ENCODE measurements around the gene SLC28A1. TPM values are rescaled to one million over a fixed set of nuclear protein-coding genes. Genes with fewer than 3 reads are reported as not detected.

SLC28A1 gene
- total RNA-seq, 1 donor from 2014 or later = not detected

- no peaks in the 10 kb centered on the region for H3K4me1 Mint-ChIP-seq (ENCODE audit: low read depth, unreplicated experiment)
- no peak for FAIRE-seq
- no peak overlapping the region for H2AFZ ChIP-seq (ENCODE audit: low read depth, low read length)
Observed at GRCh38 chr15:84868037-84868880, 16.2 kb upstream of the SLC28A1 start.

GRCh38 chr15:84869510-84869909 lies 15.0 kb upstream of the SLC28A1 start:
- Histone ChIP-seq H3K4me2 (ENCODE audit: low read length) (no peak overlapping the region), H3K9ac (ENCODE audit: low read length) (no peak overlapping the region), H3K36me3 (ENCODE audit: insufficient read depth, low read length) (no peaks in the 10 kb centered on the region), H3K4me3 (ENCODE audit: insufficient read depth, low read depth, low read length) (no peak overlapping the region), H3K9me3 (ENCODE audit: insufficient read depth, low read depth, low read length) (no peaks in the 10 kb centered on the region), H2AFZ (ENCODE audit: low read depth, low read length) (no peak overlapping the region), H3K27ac (ENCODE audit: low read depth, low read length) (no peak overlapping the region), H3K27me3 (ENCODE audit: insufficient read depth, low read length) (no peaks in the 10 kb centered on the region), H4K20me1 (ENCODE audit: insufficient read depth, low read length) (no peaks in the 10 kb centered on the region), H3K79me2 (ENCODE audit: insufficient read depth, low read length) (no peaks in the 10 kb centered on the region), H3K4me1 (ENCODE audit: insufficient read depth, low read length) (no peaks in the 10 kb centered on the region)
- no peak overlapping the region for H3K4me3 Mint-ChIP-seq (ENCODE audit: unreplicated experiment)
- H3K27ac Mint-ChIP-seq (ENCODE audit: unreplicated experiment) = no peak overlapping the region
- DNase-seq (ENCODE audit: low read depth) (no peak), FAIRE-seq (no peak)
- peaks cover 21% of the 10 kb centered on the region for H3K36me3 Mint-ChIP-seq (ENCODE audit: low read depth, unreplicated experiment)
- no peak for TF ChIP-seq EZH2 (IDR thresholded peaks at IDR 0.05; ENCODE audit: insufficient read depth, low read length)
- TF ChIP-seq CTCF (IDR thresholded peaks at IDR 0.05; ENCODE audit: insufficient read depth, low read depth, low read length) = no peak
- H3K4me1 Mint-ChIP-seq (ENCODE audit: low read depth, unreplicated experiment) = no peaks in the 10 kb centered on the region
- H3K27me3 Mint-ChIP-seq (ENCODE audit: low read depth, unreplicated experiment) = peaks cover 17% of the 10 kb centered on the region
- no peaks in the 10 kb centered on the region for H3K9me3 Mint-ChIP-seq (ENCODE audit: unreplicated experiment)

More at GRCh38 chr15:84868037-84868880, 16.2 kb upstream of the SLC28A1 start:
- Histone ChIP-seq H3K9me3 (ENCODE audit: insufficient read depth, low read depth, low read length) (no peaks in the 10 kb centered on the region), H3K27ac (ENCODE audit: low read depth, low read length) (no peak overlapping the region), H3K4me2 (ENCODE audit: low read length) (no peak overlapping the region), H3K36me3 (ENCODE audit: insufficient read depth, low read length) (no peaks in the 10 kb centered on the region), H3K4me3 (ENCODE audit: insufficient read depth, low read depth, low read length) (no peak overlapping the region), H3K27me3 (ENCODE audit: insufficient read depth, low read length) (no peaks in the 10 kb centered on the region), H4K20me1 (ENCODE audit: insufficient read depth, low read length) (no peaks in the 10 kb centered on the region), H3K4me1 (ENCODE audit: insufficient read depth, low read length) (no peaks in the 10 kb centered on the region), H3K9ac (ENCODE audit: low read length) (no peak overlapping the region), H3K79me2 (ENCODE audit: insufficient read depth, low read length) (no peaks in the 10 kb centered on the region)
- H3K36me3 Mint-ChIP-seq (ENCODE audit: low read depth, unreplicated experiment) = peaks cover 21% of the 10 kb centered on the region
- no peaks in the 10 kb centered on the region for H3K9me3 Mint-ChIP-seq (ENCODE audit: unreplicated experiment)
- no peak for DNase-seq (ENCODE audit: low read depth)
- TF ChIP-seq EZH2 (IDR thresholded peaks at IDR 0.05; ENCODE audit: insufficient read depth, low read length) (no peak), CTCF (IDR thresholded peaks at IDR 0.05; ENCODE audit: insufficient read depth, low read depth, low read length) (no peak)
- no peak overlapping the region for H3K27ac Mint-ChIP-seq (ENCODE audit: unreplicated experiment)
- peaks cover 16% of the 10 kb centered on the region for H3K27me3 Mint-ChIP-seq (ENCODE audit: low read depth, unreplicated experiment)
- no peak overlapping the region for H3K4me3 Mint-ChIP-seq (ENCODE audit: unreplicated experiment)

- no peak overlapping the region for H3K4me3 Mint-ChIP-seq (ENCODE audit: unreplicated experiment)
- H3K36me3 Mint-ChIP-seq (ENCODE audit: low read depth, unreplicated experiment) = peaks cover 21% of the 10 kb centered on the region
Observed at GRCh38 chr15:84871428-84871985, 13.0 kb upstream of the SLC28A1 start.

More at GRCh38 chr15:84871428-84871985, 13.0 kb upstream of the SLC28A1 start:
- no peak overlapping the region for H3K27ac Mint-ChIP-seq (ENCODE audit: unreplicated experiment)
- H3K27me3 ChIP-seq (ENCODE audit: insufficient read depth, low read length) = no peaks in the 10 kb centered on the region
- H3K9me3 Mint-ChIP-seq (ENCODE audit: unreplicated experiment) = no peaks in the 10 kb centered on the region
- no peak overlapping the region for H3K4me3 ChIP-seq (ENCODE audit: insufficient read depth, low read depth, low read length)
- DNase-seq (ENCODE audit: low read depth) (no peak), FAIRE-seq (no peak)
- H3K9me3 ChIP-seq (ENCODE audit: insufficient read depth, low read depth, low read length) = no peaks in the 10 kb centered on the region
- peaks cover 21% of the 10 kb centered on the region for H3K27me3 Mint-ChIP-seq (ENCODE audit: low read depth, unreplicated experiment)
- H3K9ac ChIP-seq (ENCODE audit: low read length) = no peak overlapping the region
- no peaks in the 10 kb centered on the region for H3K36me3 ChIP-seq (ENCODE audit: insufficient read depth, low read length)
- no peak overlapping the region for H3K27ac ChIP-seq (ENCODE audit: low read depth, low read length)
- H3K79me2 ChIP-seq (ENCODE audit: insufficient read depth, low read length) = no peaks in the 10 kb centered on the region
- no peaks in the 10 kb centered on the region for H4K20me1 ChIP-seq (ENCODE audit: insufficient read depth, low read length)
- no peak overlapping the region for H3K4me2 ChIP-seq (ENCODE audit: low read length)
- H2AFZ ChIP-seq (ENCODE audit: low read depth, low read length) = no peak overlapping the region
- H3K4me1 Mint-ChIP-seq (ENCODE audit: low read depth, unreplicated experiment) = no peaks in the 10 kb centered on the region
- TF ChIP-seq EZH2 (IDR thresholded peaks at IDR 0.05; ENCODE audit: insufficient read depth, low read length) (no peak), CTCF (IDR thresholded peaks at IDR 0.05; ENCODE audit: insufficient read depth, low read depth, low read length) (no peak)
- H3K4me1 ChIP-seq (ENCODE audit: insufficient read depth, low read length) = no peaks in the 10 kb centered on the region
